ENCODE results near the gene VKORC1L1. TPM values are rescaled to one million over a fixed set of nuclear protein-coding genes. Genes with fewer than 3 reads are reported as not detected.

The VKORC1L1 gene
- total and polyA plus RNA-seq, 2 of the 8 experiments (the other 6 are each of a cell fraction or from before 2014, with no cell fraction given), result 12.7 to 45.3 TPM

- Histone ChIP-seq H3K23me2 (ENCODE audit: low read depth, low read length) (no peaks in the 10 kb centered on the region), H4K8ac (ENCODE audit: extremely low read depth, insufficient read depth, low read length) (no peak overlapping the region), H2BK5ac (ENCODE audit: low read depth, low read length) (no peak overlapping the region), H3K79me1 (ENCODE audit: low read depth, low read length) (no peaks in the 10 kb centered on the region; the same call in 1 of the 2 replicates), H3K4me2 (ENCODE audit: insufficient read depth in 1 of 2, low read depth in 2 of 2, low read length in 2 of 2) (no peak overlapping the region), H3K14ac (ENCODE audit: insufficient read length) (no peak overlapping the region), H3K23ac (ENCODE audit: insufficient read length) (no peak overlapping the region), H3K18ac (ENCODE audit: extremely low read depth, low read length) (no peak overlapping the region), H3K4me3 (ENCODE audit: extremely low read depth in 1 of 4, insufficient read depth in 2 of 4, low read depth in 3 of 4, low read length in 4 of 4) (no peak overlapping the region), H2BK120ac (replicated peaks; ENCODE audit: low read depth, low read length) (no peak overlapping the region), H3K79me2 (ENCODE audit: control insufficient read depth in 1 of 2, insufficient read depth in 2 of 2, low read length in 2 of 2) (peaks cover 0 to 20% of the 10 kb centered on the region in 2 experiments; a peak in 2 of 4 replicates), H3K56ac (replicated peaks; ENCODE audit: insufficient read length, low read depth, low read length) (no peak overlapping the region), H3K9me3 (ENCODE audit: insufficient read depth in 2 of 2, low read depth in 1 of 2, low read length in 1 of 2) (no peaks in the 10 kb centered on the region), H4K91ac (replicated peaks; ENCODE audit: insufficient read length, low read length) (no peak overlapping the region), H2BK15ac (ENCODE audit: low read length) (no peak overlapping the region), H3K4ac (replicated peaks; ENCODE audit: insufficient read length, low read depth, low read length) (no peak overlapping the region), H2AK5ac (ENCODE audit: low read depth, low read length) (no peak overlapping the region), H2BK20ac (ENCODE audit: low read length) (no peak overlapping the region), H3K4me1 (replicated peaks in 1 of 4; ENCODE audit: control insufficient read depth in 3 of 4, insufficient read depth in 4 of 4, low read length in 3 of 4) (no peaks in the 10 kb centered on the region; a peak in 1 of 7 replicates), H3K27ac (ENCODE audit: low read depth, low read length) (no peak overlapping the region), H3K36me3 (ENCODE audit: control insufficient read depth in 2 of 4, insufficient read depth in 4 of 4, low read length in 3 of 4) (no peaks in the 10 kb centered on the region), H4K20me1 (replicated peaks in 1 of 2; ENCODE audit: control insufficient read depth in 1 of 2, insufficient read depth in 2 of 2, low read length in 2 of 2) (peaks cover 0 to 4% of the 10 kb centered on the region in 2 experiments), H2BK12ac (ENCODE audit: low read depth, low read length) (no peak overlapping the region), H4K5ac (ENCODE audit: insufficient read length, low read depth, low read length) (no peak overlapping the region), H3K27me3 (replicated peaks in 1 of 4; ENCODE audit: control insufficient read depth in 3 of 4, extremely low read depth in 1 of 4, insufficient read depth in 3 of 4, low read length in 3 of 4) (no peaks in the 10 kb centered on the region), H3K9ac (replicated peaks in 1 of 4; ENCODE audit: extremely low read depth in 1 of 4, low read depth in 3 of 4, low read length in 3 of 4) (no peak overlapping the region), H2AFZ (ENCODE audit: low read length) (no peak overlapping the region)
- 83% methylated on average over 4 of the region's 4 CpGs; no CpG with 5 or more reads in 1 of the 2 experiments for WGBS, 2 experiments (ENCODE audit: extremely low coverage in 1 of 2, insufficient coverage in 1 of 2, insufficient read length in 1 of 2, insufficient replicate concordance in 2 of 2, low coverage in 1 of 2, low lambda C conversion rate in 2 of 2, missing lambda C conversion rate in 1 of 2)
- ChIA-PET POLR2A (ENCODE audit: partially characterized antibody) (interaction anchor here (0.8 to 1.3 kb wide), 2 partner anchors 9 to 37 kb away, joined by 3 read pairs; no protein-coding TSS in a partner anchor), CTCF (ENCODE audit: partially characterized antibody) (no interaction called here)
- DNase-seq (ENCODE audit: low read depth in 1 of 2, low spot score in 2 of 2) (no peak), FAIRE-seq (no peak)
- TF ChIP-seq SIN3A (conservative IDR thresholded peaks at IDR 0.05 in 1 of 2, IDR thresholded peaks at IDR 0.05 in 1 of 2; ENCODE audit: low read depth in 1 of 2, low read length in 2 of 2) (no peak), MAX (IDR thresholded peaks at IDR 0.05) (no peak), CBX5 (IDR thresholded peaks at IDR 0.05; ENCODE audit: low read depth, low read length) (no peak)
These were observed 50.4 kb downstream of the VKORC1L1 start for GRCh38 chr7:65923316-65923715.
